ENCODE measurements around the gene POLR2H.

DNA sequence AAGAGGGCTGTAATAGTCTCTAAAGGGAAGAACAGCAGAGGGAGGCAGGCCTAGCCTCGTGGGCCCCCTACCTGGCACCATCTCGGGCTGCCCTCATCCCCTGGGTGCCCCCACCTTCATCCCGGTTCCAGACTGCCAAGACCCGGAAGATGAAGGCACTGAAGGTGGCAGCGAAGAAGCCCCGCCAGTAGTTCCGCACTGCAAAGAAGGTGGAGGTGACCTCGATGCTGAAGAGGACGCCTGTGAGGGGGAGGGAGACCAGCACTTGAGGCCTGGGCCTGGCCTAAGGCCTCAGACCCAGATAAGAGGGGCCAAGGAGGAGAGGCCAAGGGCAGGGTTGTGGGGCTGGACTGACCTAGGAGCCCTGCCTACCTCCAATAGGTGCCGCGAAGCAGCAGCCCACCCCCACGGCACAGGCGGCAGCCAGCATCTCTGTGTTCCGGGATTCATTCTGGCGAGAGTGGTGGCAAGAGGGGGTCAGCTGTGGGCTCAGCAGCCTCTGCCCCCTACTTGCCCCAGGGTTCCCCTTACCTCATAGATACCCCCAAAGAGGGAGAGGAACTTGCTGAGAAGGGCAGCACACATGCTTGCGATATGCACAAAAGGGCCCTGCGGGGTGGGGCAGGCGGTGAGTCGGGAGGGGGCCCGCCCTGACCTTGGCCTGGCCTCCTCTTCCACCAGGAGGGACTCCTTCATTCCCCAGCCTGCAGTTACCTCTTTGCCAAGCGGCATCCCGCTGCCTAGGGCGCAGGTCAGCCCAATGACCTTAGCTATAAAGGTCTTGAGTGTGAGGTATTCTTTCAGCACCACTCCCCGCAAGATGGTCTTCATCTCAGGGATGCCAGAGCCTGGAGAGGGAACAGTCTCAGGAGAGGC lies 4.0 kb upstream of the POLR2H start:
- no peak for TF ChIP-seq RAD21 (IDR thresholded peaks at IDR 0.05; ENCODE audit: insufficient read depth, low read depth, low read length)
- no peak for TF ChIP-seq SMC3 (IDR thresholded peaks at IDR 0.05; ENCODE audit: borderline replicate concordance, low read length)
- TF ChIP-seq, protein P1, sequence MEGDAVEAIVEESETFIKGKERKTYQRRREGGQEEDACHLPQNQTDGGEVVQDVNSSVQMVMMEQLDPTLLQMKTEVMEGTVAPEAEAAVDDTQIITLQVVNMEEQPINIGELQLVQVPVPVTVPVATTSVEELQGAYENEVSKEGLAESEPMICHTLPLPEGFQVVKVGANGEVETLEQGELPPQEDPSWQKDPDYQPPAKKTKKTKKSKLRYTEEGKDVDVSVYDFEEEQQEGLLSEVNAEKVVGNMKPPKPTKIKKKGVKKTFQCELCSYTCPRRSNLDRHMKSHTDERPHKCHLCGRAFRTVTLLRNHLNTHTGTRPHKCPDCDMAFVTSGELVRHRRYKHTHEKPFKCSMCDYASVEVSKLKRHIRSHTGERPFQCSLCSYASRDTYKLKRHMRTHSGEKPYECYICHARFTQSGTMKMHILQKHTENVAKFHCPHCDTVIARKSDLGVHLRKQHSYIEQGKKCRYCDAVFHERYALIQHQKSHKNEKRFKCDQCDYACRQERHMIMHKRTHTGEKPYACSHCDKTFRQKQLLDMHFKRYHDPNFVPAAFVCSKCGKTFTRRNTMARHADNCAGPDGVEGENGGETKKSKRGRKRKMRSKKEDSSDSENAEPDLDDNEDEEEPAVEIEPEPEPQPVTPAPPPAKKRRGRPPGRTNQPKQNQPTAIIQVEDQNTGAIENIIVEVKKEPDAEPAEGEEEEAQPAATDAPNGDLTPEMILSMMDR (IDR thresholded peaks at IDR 0.05 in 2 of 3, conservative IDR thresholded peaks at IDR 0.05 in 1 of 3; ENCODE audit: control insufficient read depth in 2 of 3, extremely low read depth in 1 of 3, insufficient read depth in 1 of 3, low read depth in 3 of 3, low read length in 3 of 3): no peak
- TF ChIP-seq EZH2 (IDR thresholded peaks at IDR 0.05; ENCODE audit: borderline replicate concordance, control insufficient read depth, low read depth, low read length): no peak
- no peak for TF ChIP-seq MYC (IDR thresholded peaks at IDR 0.05; ENCODE audit: insufficient read depth, insufficient read length, insufficient replicate concordance, low read length, severe bottlenecking)
- TF ChIP-seq FOS (IDR thresholded peaks at IDR 0.05; ENCODE audit: borderline replicate concordance, extremely low read depth, insufficient read length): no peak
- TF ChIP-seq EGR1 (IDR thresholded peaks at IDR 0.05; ENCODE audit: borderline replicate concordance in 1 of 2, low read depth in 2 of 2, low read length in 2 of 2): no peak
- TF ChIP-seq, protein P2, sequence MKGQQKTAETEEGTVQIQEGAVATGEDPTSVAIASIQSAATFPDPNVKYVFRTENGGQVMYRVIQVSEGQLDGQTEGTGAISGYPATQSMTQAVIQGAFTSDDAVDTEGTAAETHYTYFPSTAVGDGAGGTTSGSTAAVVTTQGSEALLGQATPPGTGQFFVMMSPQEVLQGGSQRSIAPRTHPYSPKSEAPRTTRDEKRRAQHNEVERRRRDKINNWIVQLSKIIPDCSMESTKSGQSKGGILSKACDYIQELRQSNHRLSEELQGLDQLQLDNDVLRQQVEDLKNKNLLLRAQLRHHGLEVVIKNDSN (IDR thresholded peaks at IDR 0.05; ENCODE audit: borderline replicate concordance, extremely low read length, insufficient read depth, low read depth, low read length): no peak
- TF ChIP-seq SP1 (IDR thresholded peaks at IDR 0.05; ENCODE audit: low read depth, low read length): no peak

Data from GM12878 (cell line).